ENCODE data around the gene KDM2A.

GRCh38 chr11:67095214-67095507 lies 23.9 kb upstream of the KDM2A start:
- TF ChIP-seq GATA2 (IDR thresholded peaks at IDR 0.05; ENCODE audit: low read depth, low read length): no peak
- no peak for TF ChIP-seq GATA3 (IDR thresholded peaks at IDR 0.05; ENCODE audit: low read depth, low read length)
